K562 (cell line): ENCODE data around the gene CRADD. TPM values are rescaled to one million over a fixed set of nuclear protein-coding genes. Genes with fewer than 3 reads are reported as not detected.

Experiments
- CEBPG ChIP-seq, 3 experiments: fragments of 200-800 bp in 1 of 3; sonication (Bioruptor generic) in 1 of 3; sonication (generic) in 1 of 3; formaldehyde crosslinking in 1 of 3; IDR thresholded peaks in 2 of 3; conservative IDR thresholded peaks in 1 of 3; 2 replicates each; pipeline versions ENCODE4 v1.6.1 to v1.8.0; 2016 to 2022; ENCODE audit warnings: missing compliant biosample characterization in 2 of 3, missing genetic modification characterization in 2 of 3, mild to moderate bottlenecking in 1 of 3, missing genetic modification reagents in 1 of 3
- HDAC6 ChIP-seq: IDR thresholded peaks from 2 replicates; pipeline ENCODE4 v1.6.1; 2012; ENCODE audit warnings: low read depth, mild to moderate bottlenecking, control low read depth, inconsistent platforms, low read length, moderate library complexity
- NR4A1 ChIP-seq, 2 experiments: fragments of 250-450 bp in 1 of 2; fragments of 450-650 bp in 1 of 2; sonication (Bioruptor Pico) in 1 of 2; IDR thresholded peaks; 2 replicates each; pipeline versions ENCODE4 v1.4.0 to v1.6.1; 2016 to 2020; ENCODE audit warnings: mild to moderate bottlenecking in 2 of 2, missing compliant biosample characterization in 1 of 2, missing genetic modification characterization in 1 of 2, moderate library complexity in 1 of 2
- SOX6 ChIP-seq: fragments of 450-650 bp; IDR thresholded peaks from 2 replicates; pipeline ENCODE4 v1.6.1; 2014; ENCODE audit warnings: mild to moderate bottlenecking
- TOE1 ChIP-seq, 2 experiments: fragments of 450-650 bp in 1 of 2; sonication (generic) in 1 of 2; formaldehyde crosslinking in 1 of 2; IDR thresholded peaks; 2 replicates each; pipeline versions ENCODE4 v1.7.1 to v1.8.0; 2016 to 2022; ENCODE audit warnings: borderline replicate concordance in 2 of 2, mild to moderate bottlenecking in 2 of 2, antibody characterized with exemption in 1 of 2, inconsistent platforms in 1 of 2, low read depth in 1 of 2, missing genetic modification reagents in 1 of 2, moderate library complexity in 1 of 2
- TRIM24 ChIP-seq, 2 experiments: fragments of 450-650 bp; IDR thresholded peaks; 2 replicates each; pipeline ENCODE4 v1.6.1; 2016
- ZNF583 ChIP-seq: fragments of 250-450 bp; sonication (Bioruptor Pico); IDR thresholded peaks from 2 replicates; pipeline ENCODE4 v1.4.0; 2020
- ZNF589 ChIP-seq: fragments of 200-800 bp; sonication (Bioruptor generic); IDR thresholded peaks from 2 replicates; pipeline ENCODE4 v1.6.1; 2016; ENCODE audit warnings: low read depth, missing genetic modification characterization, missing compliant biosample characterization
- polyA plus RNA-seq, 8 experiments: library from polyadenylated mRNA; depleted of rRNA in 4 of 8; stranded (reverse) in 5 of 8; unstranded in 3 of 8; fragments of >200 nt; fragmentation: Nextera tagmentation in 2 of 8; fragmentation: Illumina TruSeq in 1 of 8; extraction: Ambion mirVana in 2 of 8; extraction: Trizol in 1 of 8; gene quantifications; 2 replicates each; pipeline versions ENCODE4 v1.2.1 to v1.2.3, GENCODE V29; 2011 to 2014; ENCODE audit warnings: inconsistent platforms in 1 of 8, missing spikeins in 1 of 8
- total RNA-seq, 7 experiments: library from RNA; depleted of rRNA in 6 of 7; stranded (reverse); fragments of >200 nt in 6 of 7; fragmentation: Illumina TruSeq in 2 of 7; extraction: Trizol in 2 of 7; gene quantifications; 2 replicates each; pipeline versions ENCODE4 v1.2.1 to v1.2.3, GENCODE V29; 2011 to 2021; ENCODE audit warnings: low replicate concordance in 1 of 7
- TF ChIP-seq, protein P1 (sequence below): fragments of 250-450 bp; sonication (Bioruptor Pico); IDR thresholded peaks from 2 replicates; pipeline ENCODE4 v1.8.0; 2022; ENCODE audit warnings: inconsistent platforms
- TF ChIP-seq, protein P2 (sequence below): fragments of 450-650 bp; formaldehyde crosslinking; IDR thresholded peaks from 2 replicates; pipeline ENCODE4 v1.4.0; 2020; ENCODE audit warnings: mild to moderate bottlenecking, moderate library complexity

Gene CRADD
- total and polyA plus RNA-seq, 9 of the 15 experiments (the other 6 are each of a cell fraction or from before 2014, with no cell fraction given) = 20.5 to 41.1 (median 25.9) TPM

DNA sequence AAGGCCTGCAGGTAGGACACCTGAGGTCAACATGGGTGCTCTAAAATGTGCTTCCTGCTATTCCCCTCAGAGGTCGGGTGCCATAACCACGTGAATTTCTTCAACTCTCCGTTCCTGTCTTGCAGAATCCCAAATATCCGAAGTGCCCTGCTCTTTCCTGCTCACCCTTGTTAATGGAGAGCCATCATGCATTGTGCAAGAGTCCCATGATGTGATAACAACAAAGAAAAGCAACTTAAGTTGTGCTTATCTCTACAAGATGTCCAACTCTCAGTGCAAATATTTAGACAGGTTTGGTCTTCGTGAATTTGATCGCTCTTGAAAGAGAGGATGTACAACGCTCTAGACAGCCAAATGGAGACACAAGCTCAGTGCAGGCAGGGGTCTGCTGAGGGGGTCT, 260.6 kb downstream of the CRADD start (continued):
- TF ChIP-seq, protein P1, sequence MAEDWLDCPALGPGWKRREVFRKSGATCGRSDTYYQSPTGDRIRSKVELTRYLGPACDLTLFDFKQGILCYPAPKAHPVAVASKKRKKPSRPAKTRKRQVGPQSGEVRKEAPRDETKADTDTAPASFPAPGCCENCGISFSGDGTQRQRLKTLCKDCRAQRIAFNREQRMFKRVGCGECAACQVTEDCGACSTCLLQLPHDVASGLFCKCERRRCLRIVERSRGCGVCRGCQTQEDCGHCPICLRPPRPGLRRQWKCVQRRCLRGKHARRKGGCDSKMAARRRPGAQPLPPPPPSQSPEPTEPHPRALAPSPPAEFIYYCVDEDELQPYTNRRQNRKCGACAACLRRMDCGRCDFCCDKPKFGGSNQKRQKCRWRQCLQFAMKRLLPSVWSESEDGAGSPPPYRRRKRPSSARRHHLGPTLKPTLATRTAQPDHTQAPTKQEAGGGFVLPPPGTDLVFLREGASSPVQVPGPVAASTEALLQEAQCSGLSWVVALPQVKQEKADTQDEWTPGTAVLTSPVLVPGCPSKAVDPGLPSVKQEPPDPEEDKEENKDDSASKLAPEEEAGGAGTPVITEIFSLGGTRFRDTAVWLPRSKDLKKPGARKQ (CRISPR knock-in tag) = no peak
- no peak for TF ChIP-seq NR4A1 (CRISPR knock-in tag; IDR thresholded peaks at IDR 0.05)
- 0 out of 2 replicates have a peak, but pooled peaks have one; percentile 50 for TF ChIP-seq NR4A1 (tag; IDR thresholded peaks at IDR 0.05)
- peak; percentile 36; the same call in 1 of the 2 replicates for TF ChIP-seq ZNF589 (CRISPR knock-in tag)
- TF ChIP-seq SOX6 = peak; percentile 7; the same call in 1 of the 2 replicates
- TF ChIP-seq TOE1 (IDR thresholded peaks at IDR 0.05; ENCODE audit: borderline replicate concordance) = no peak
- TF ChIP-seq TOE1 (CRISPR knock-in tag; IDR thresholded peaks at IDR 0.05; ENCODE audit: borderline replicate concordance, low read depth) = 0 out of 2 replicates have a peak, but pooled peaks have one; percentile 56
- TF ChIP-seq CEBPG (CRISPR knock-in tag; IDR thresholded peaks at IDR 0.05) = peak; percentile 53
- TF ChIP-seq CEBPG (tag; conservative IDR thresholded peaks at IDR 0.05 in 1 of 2, IDR thresholded peaks at IDR 0.05 in 1 of 2) = peak in 1 of 2 experiments; percentile 37; a peak in 1 of 4 replicates
- TF ChIP-seq HDAC6 = no peak
- peak; percentile 74; the same call in 1 of the 2 replicates for TF ChIP-seq ZNF583 (CRISPR knock-in tag)
- TF ChIP-seq, protein P2, sequence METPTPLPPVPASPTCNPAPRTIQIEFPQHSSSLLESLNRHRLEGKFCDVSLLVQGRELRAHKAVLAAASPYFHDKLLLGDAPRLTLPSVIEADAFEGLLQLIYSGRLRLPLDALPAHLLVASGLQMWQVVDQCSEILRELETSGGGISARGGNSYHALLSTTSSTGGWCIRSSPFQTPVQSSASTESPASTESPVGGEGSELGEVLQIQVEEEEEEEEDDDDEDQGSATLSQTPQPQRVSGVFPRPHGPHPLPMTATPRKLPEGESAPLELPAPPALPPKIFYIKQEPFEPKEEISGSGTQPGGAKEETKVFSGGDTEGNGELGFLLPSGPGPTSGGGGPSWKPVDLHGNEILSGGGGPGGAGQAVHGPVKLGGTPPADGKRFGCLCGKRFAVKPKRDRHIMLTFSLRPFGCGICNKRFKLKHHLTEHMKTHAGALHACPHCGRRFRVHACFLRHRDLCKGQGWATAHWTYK (CRISPR knock-in tag) = 0 out of 2 replicates have a peak, but pooled peaks have one; percentile 13
- TF ChIP-seq TRIM24 (IDR thresholded peaks at IDR 0.05) = peak; percentile 35 to 63; a peak in 1 of 4 replicates
